GM12878 (cell line): Measurements from ENCODE around the gene FAHD1. TPM values are rescaled to one million over a fixed set of nuclear protein-coding genes. Genes with fewer than 3 reads are reported as not detected.

Experiments
- BCL3 ChIP-seq: IDR thresholded peaks from 2 replicates; pipeline ENCODE4 v1.6.1; 2011; ENCODE audit warnings: borderline replicate concordance, low read depth, mild to moderate bottlenecking, moderate library complexity, low read length; ENCODE audit not compliant: insufficient read depth, poor library complexity, severe bottlenecking
- CBX3 ChIP-seq: fragments of 200-600 bp; sonication (generic); IDR thresholded peaks from 2 replicates; pipeline ENCODE4 v1.6.1; 2016; ENCODE audit warnings: low read depth, borderline replicate concordance
- HDAC2 ChIP-seq: fragments of 200-600 bp; sonication (generic); IDR thresholded peaks from 2 replicates; pipeline ENCODE4 v1.6.1; 2017
- LARP7 ChIP-seq: fragments of 450-650 bp; IDR thresholded peaks from 2 replicates; pipeline ENCODE4 v1.6.1; 2017; ENCODE audit warnings: mild to moderate bottlenecking
- PAX5 ChIP-seq: IDR thresholded peaks from 2 replicates; pipeline ENCODE4 v1.6.1; 2011; ENCODE audit warnings: low read depth, low read length, borderline replicate concordance
- PKNOX1 ChIP-seq: fragments of 450-650 bp; IDR thresholded peaks from 2 replicates; pipeline ENCODE4 v1.6.1; 2016; ENCODE audit warnings: mild to moderate bottlenecking
- PML ChIP-seq: IDR thresholded peaks from 2 replicates; pipeline ENCODE4 v1.6.1; 2012; ENCODE audit warnings: low read length, inconsistent platforms
- RFX5 ChIP-seq: IDR thresholded peaks from 2 replicates; pipeline ENCODE4 v1.6.1; 2011; ENCODE audit warnings: low read depth, low read length, improper control_type of control experiment
- SMC3 ChIP-seq: IDR thresholded peaks from 2 replicates; pipeline ENCODE4 v1.6.1; 2011; ENCODE audit warnings: low read length, improper control_type of control experiment, borderline replicate concordance
- TAF1 ChIP-seq: IDR thresholded peaks from 2 replicates; pipeline ENCODE4 v1.6.1; 2011; ENCODE audit warnings: mild to moderate bottlenecking, low read depth, low read length, borderline replicate concordance
- USF1 ChIP-seq: IDR thresholded peaks from 2 replicates; pipeline ENCODE4 v1.6.1; 2011; ENCODE audit warnings: borderline replicate concordance, low read depth, mild to moderate bottlenecking, moderate library complexity, mixed read lengths, low read length; ENCODE audit not compliant: insufficient read depth; ENCODE audit errors: extremely low read length
- ZBED1 ChIP-seq: IDR thresholded peaks from 2 replicates; pipeline ENCODE4 v1.6.1; 2016; ENCODE audit warnings: borderline replicate concordance
- ZNF622 ChIP-seq: fragments of 450-650 bp; IDR thresholded peaks from 2 replicates; pipeline ENCODE4 v1.6.1; 2017; ENCODE audit warnings: mild to moderate bottlenecking, inconsistent platforms
- polyA plus RNA-seq, 11 experiments: library from polyadenylated mRNA; depleted of rRNA in 4 of 11; unstranded in 6 of 11; stranded (reverse) in 5 of 11; fragments of >200 nt; fragmentation: Nextera tagmentation in 4 of 11; fragmentation: Illumina TruSeq in 1 of 11; extraction: Ambion mirVana in 4 of 11; extraction: Trizol in 1 of 11; gene quantifications; 1 replicate in 1 of 11; 2 replicates in 10 of 11; pipeline versions ENCODE4 v1.2.1 to v1.2.3, GENCODE V29; 2011 to 2016; ENCODE audit warnings: inconsistent platforms in 2 of 11, missing spikeins in 2 of 11, low read depth in 1 of 11
- total RNA-seq, 4 experiments: library from RNA; depleted of rRNA in 3 of 4; stranded (reverse); fragments of >200 nt in 3 of 4; fragmentation: Illumina TruSeq in 1 of 4; extraction: Trizol in 1 of 4; gene quantifications; 2 replicates each; pipeline versions ENCODE4 v1.2.1 to v1.2.3, GENCODE V29; 2013 to 2021

The FAHD1 gene
- total and polyA plus RNA-seq, 10 of the 15 experiments (the other 5 are each of a cell fraction or from before 2014, with no cell fraction given), result 4.3 to 43.0 (median 18.8) TPM

- TF ChIP-seq TAF1 (peak; percentile 47; the same call in 1 of the 2 replicates), ZBED1 (no peak), HDAC2 (no peak), BCL3 (no peak), PML (no peak), LARP7 (peak; percentile 96), PKNOX1 (peak; percentile 100), SMC3 (no peak), PAX5 (no peak), ZNF622 (no peak), RFX5 (peak; percentile 43), USF1 (no peak), CBX3 (no peak)
These were observed 44.4 kb upstream of the FAHD1 start, which contains the start of the genes NUBP2 and SPSB3 (continued) for GRCh38 chr16:1782408-1783264.
